ENCODE results near the gene IFITM1. TPM values are rescaled to one million over a fixed set of nuclear protein-coding genes. Genes with fewer than 3 reads are reported as not detected.

The IFITM1 gene
- total RNA-seq, 1 experiment from 2014 or later: 544 TPM

- TF ChIP-seq ERG (CRISPR knock-in tag; IDR thresholded peaks at IDR 0.05) (no peak), NR1H2 (CRISPR knock-in tag; IDR thresholded peaks at IDR 0.05) (no peak), CREB1 (CRISPR knock-in tag; IDR thresholded peaks at IDR 0.05) (no peak), GRHL2 (CRISPR knock-in tag; IDR thresholded peaks at IDR 0.05; ENCODE audit: insufficient replicate concordance, severe bottlenecking) (no peak), TEAD4 (CRISPR knock-in tag; IDR thresholded peaks at IDR 0.05) (no peak), E2F1 (CRISPR knock-in tag; IDR thresholded peaks at IDR 0.05) (no peak), STAT6 (CRISPR knock-in tag; conservative IDR thresholded peaks at IDR 0.05; ENCODE audit: low read depth) (no peak), ELF4 (CRISPR knock-in tag; IDR thresholded peaks at IDR 0.05; ENCODE audit: low read depth) (no peak), ZNF396 (CRISPR knock-in tag; IDR thresholded peaks at IDR 0.05; ENCODE audit: borderline replicate concordance) (no peak), EMX1 (CRISPR knock-in tag; IDR thresholded peaks at IDR 0.05) (no peak), ARID4B (CRISPR knock-in tag; IDR thresholded peaks at IDR 0.05; ENCODE audit: borderline replicate concordance) (no peak), FOXP1 (CRISPR knock-in tag; IDR thresholded peaks at IDR 0.05; ENCODE audit: borderline replicate concordance) (no peak), PRRX2 (CRISPR knock-in tag; IDR thresholded peaks at IDR 0.05) (no peak), ATF1 (CRISPR knock-in tag; IDR thresholded peaks at IDR 0.05) (no peak), TCF7 (CRISPR knock-in tag; IDR thresholded peaks at IDR 0.05; ENCODE audit: low read depth) (no peak), RELA (CRISPR knock-in tag; IDR thresholded peaks at IDR 0.05; ENCODE audit: borderline replicate concordance) (no peak)
Measured at GRCh38 chr11:325796-326591, 12.2 kb downstream of the IFITM1 start (continued).

- POLR2A ChIA-PET: interaction anchor here (0.6 kb wide), 1 partner anchor 46 kb away, joined by 3 read pairs; no protein-coding TSS in a partner anchor
- peaks cover 41% of the 10 kb centered on the region for H3K4me1 Mint-ChIP-seq
- TF ChIP-seq CREM (CRISPR knock-in tag; IDR thresholded peaks at IDR 0.05) (no peak), CDX4 (CRISPR knock-in tag; IDR thresholded peaks at IDR 0.05; ENCODE audit: borderline replicate concordance) (no peak)
- no peak overlapping the region; the same call in 1 of the 2 replicates for H3K27ac Mint-ChIP-seq
- peaks cover 11% of the 10 kb centered on the region for H3K36me3 Mint-ChIP-seq
- peaks cover 12% of the 10 kb centered on the region for H3K9me3 Mint-ChIP-seq
- CTCF ChIA-PET: no interaction called here
- DNase-seq (ENCODE audit: low spot score) (no peak), ATAC-seq (no peak)
- H3K4me3 Mint-ChIP-seq: no peak overlapping the region
- H3K27me3 Mint-ChIP-seq (ENCODE audit: low read depth): no peaks in the 10 kb centered on the region
Measured at GRCh38 chr11:326592-326841, 12.7 kb downstream of the IFITM1 start.
